Karpas-422 (cell line): ENCODE data around the gene CFDP1. TPM values are rescaled to one million over a fixed set of nuclear protein-coding genes. Genes with fewer than 3 reads are reported as not detected.
A peak's percentile ranks its signal among the peaks of the same experiment; 100 is the strongest.

Source experiments
- DNase-seq: peaks from one replicate; pipeline ENCODE4 v3.0.0-alpha.2; 2015
- H2AFZ ChIP-seq: fragments of 200-600 bp; sonication (generic); 2 replicates; pipeline ENCODE4 v1.6.1; 2014; ENCODE audit warnings: antibody characterized with exemption, low read length, mixed read lengths
- H3K27ac ChIP-seq: fragments of 200-600 bp; sonication (generic); 2 replicates; pipeline ENCODE4 v1.5.1; 2014; ENCODE audit warnings: mild to moderate bottlenecking, low read length, moderate library complexity
- H3K27me3 ChIP-seq: fragments of 200-600 bp; sonication (generic); 2 replicates; pipeline ENCODE4 v1.6.1; 2014; ENCODE audit warnings: low read length, mixed read lengths
- H3K36me3 ChIP-seq: fragments of 200-600 bp; sonication (generic); 2 replicates; pipeline ENCODE4 v1.6.1; 2014; ENCODE audit warnings: low read length, mixed read lengths; ENCODE audit not compliant: insufficient read depth
- H3K4me1 ChIP-seq: fragments of 200-600 bp; sonication (generic); 2 replicates; pipeline ENCODE4 v1.6.1; 2014; ENCODE audit warnings: mild to moderate bottlenecking, low read length, mixed read lengths
- H3K4me2 ChIP-seq: fragments of 200-600 bp; sonication (generic); 2 replicates; pipeline ENCODE4 v1.6.1; 2014; ENCODE audit warnings: low read length, low read depth, mild to moderate bottlenecking; ENCODE audit not compliant: poor library complexity, severe bottlenecking
- H3K4me3 ChIP-seq: fragments of 200-600 bp; sonication (generic); 2 replicates; pipeline ENCODE4 v1.5.1; 2014; ENCODE audit warnings: mild to moderate bottlenecking, antibody characterized with exemption, low read length, mixed read lengths
- H3K79me2 ChIP-seq: fragments of 200-600 bp; sonication (generic); 2 replicates; pipeline ENCODE4 v1.6.1; 2014; ENCODE audit warnings: mild to moderate bottlenecking, low read length, mixed read lengths
- H3K9ac ChIP-seq: fragments of 200-600 bp; sonication (generic); 2 replicates; pipeline ENCODE4 v1.6.0; 2014; ENCODE audit warnings: low read length
- H3K9me2 ChIP-seq: fragments of 200-600 bp; sonication (generic), shearing (Covaris generic); replicated peaks from 2 replicates; pipeline ENCODE4 v1.6.0; 2014; ENCODE audit warnings: mild to moderate bottlenecking, low read length, moderate library complexity; ENCODE audit not compliant: insufficient read depth
- H3K9me3 ChIP-seq: fragments of 300-700, 200-600 bp; sonication (generic); 2 replicates; pipeline ENCODE4 v1.6.1; 2014; ENCODE audit warnings: low read length, mixed read lengths
- H4K20me1 ChIP-seq: fragments of 200-600 bp; sonication (generic); 2 replicates; pipeline ENCODE4 v1.6.1; 2014; ENCODE audit warnings: mild to moderate bottlenecking, antibody characterized with exemption, low read length, low read depth; ENCODE audit not compliant: insufficient read depth
- total RNA-seq: library from RNA; depleted of rRNA; stranded (reverse); fragments of >200 nt; shearing (Covaris generic); gene quantifications from 2 replicates; pipeline ENCODE4 v1.2.3, GENCODE V29; 2014; ENCODE audit warnings: low replicate concordance

Gene CFDP1
- total RNA-seq, 1 experiment from 2014 or later, result 33.5 TPM

- Histone ChIP-seq H3K27me3 (no peaks in the 10 kb centered on the region), H3K9ac (no peak overlapping the region), H3K27ac (no peak overlapping the region), H3K9me2 (no peaks in the 10 kb centered on the region), H3K4me1 (peaks cover 41% of the 10 kb centered on the region), H2AFZ (no peak overlapping the region), H4K20me1 (no peaks in the 10 kb centered on the region), H3K4me3 (no peak overlapping the region), H3K9me3 (no peaks in the 10 kb centered on the region), H3K4me2 (no peak overlapping the region), H3K36me3 (peaks cover 5% of the 10 kb centered on the region; the same call in 1 of the 2 replicates), H3K79me2 (no peaks in the 10 kb centered on the region)
- DNase-seq, result no peak
Observed at GRCh38 chr16:75293173-75293572, 140.1 kb downstream of the CFDP1 start.

DNA sequence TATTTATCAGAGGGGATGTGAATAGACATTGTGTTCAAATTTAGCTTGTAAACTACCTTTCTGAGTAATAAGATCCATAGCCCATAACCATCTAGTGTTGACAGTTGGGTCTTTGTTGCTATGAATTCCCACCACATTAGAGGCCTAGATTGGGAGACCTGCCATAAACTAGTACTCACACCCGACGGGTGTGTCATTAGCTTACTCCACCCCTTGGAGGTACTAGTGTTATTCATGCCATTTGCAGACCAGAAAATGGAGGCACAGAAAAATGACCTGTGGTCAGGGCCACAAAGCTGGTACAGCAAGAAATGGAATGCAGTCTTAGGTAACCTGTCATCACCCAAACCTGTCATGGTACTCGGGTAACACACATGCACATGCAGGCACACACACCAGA, 140.6 kb downstream of the CFDP1 start:
- no peaks in the 10 kb centered on the region for H3K79me2 ChIP-seq
- H3K9me3 ChIP-seq, result no peaks in the 10 kb centered on the region
- no peak for DNase-seq
- no peaks in the 10 kb centered on the region for H3K9me2 ChIP-seq
- H2AFZ ChIP-seq, result no peak overlapping the region
- H3K4me2 ChIP-seq, result no peak overlapping the region
- no peaks in the 10 kb centered on the region for H3K27me3 ChIP-seq
- no peak overlapping the region for H3K4me3 ChIP-seq
- H3K27ac ChIP-seq, result no peak overlapping the region
- no peak overlapping the region for H3K9ac ChIP-seq
- peaks cover 5% of the 10 kb centered on the region; the same call in 1 of the 2 replicates for H3K36me3 ChIP-seq
- no peaks in the 10 kb centered on the region for H4K20me1 ChIP-seq
- H3K4me1 ChIP-seq, result peaks cover 41% of the 10 kb centered on the region

GRCh38 chr16:75289189-75289588, 144.1 kb downstream of the CFDP1 start:
- H3K4me2 ChIP-seq, result no peak overlapping the region
- H3K36me3 ChIP-seq, result peaks cover 5% of the 10 kb centered on the region; the same call in 1 of the 2 replicates

DNA sequence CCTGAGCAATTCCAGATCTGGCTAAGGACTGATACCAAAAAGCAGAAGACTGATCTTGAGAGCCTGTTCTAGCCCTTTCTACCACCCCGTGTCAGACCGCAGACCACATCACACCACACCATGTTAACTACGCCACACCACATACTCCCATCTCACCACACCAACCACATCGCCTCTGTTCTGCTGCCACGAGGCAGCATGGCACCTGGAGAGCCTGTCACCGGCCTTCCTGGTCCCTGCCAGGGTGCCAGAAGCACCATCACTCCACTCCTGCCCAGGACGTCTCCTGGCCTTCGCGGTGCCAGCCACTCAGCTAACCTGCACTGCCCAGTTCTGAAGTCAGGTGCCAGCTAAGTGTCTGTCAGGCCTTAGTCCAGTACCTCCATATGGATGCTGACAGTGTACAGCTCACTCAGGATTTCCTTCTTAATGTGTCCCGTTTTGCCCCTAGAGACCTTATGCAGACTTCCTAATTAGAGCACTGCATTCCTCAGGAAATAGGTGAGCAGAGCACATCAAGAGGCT, 144.6 kb downstream of the CFDP1 start:
- H3K4me1 ChIP-seq, result peaks cover 48% of the 10 kb centered on the region
- H3K4me2 ChIP-seq, result no peak overlapping the region
- no peaks in the 10 kb centered on the region for H3K9me2 ChIP-seq
- no peaks in the 10 kb centered on the region for H3K79me2 ChIP-seq
- H4K20me1 ChIP-seq, result no peaks in the 10 kb centered on the region
- DNase-seq, result no peak
- H3K27me3 ChIP-seq, result no peaks in the 10 kb centered on the region
- H3K4me3 ChIP-seq, result no peak overlapping the region
- H3K9ac ChIP-seq, result no peak overlapping the region
- H3K36me3 ChIP-seq, result peaks cover 5% of the 10 kb centered on the region; the same call in 1 of the 2 replicates
- no peaks in the 10 kb centered on the region for H3K9me3 ChIP-seq
- no peak overlapping the region for H2AFZ ChIP-seq
- H3K27ac ChIP-seq, result no peak overlapping the region

More at GRCh38 chr16:75289189-75289588, 144.1 kb downstream of the CFDP1 start:
- Histone ChIP-seq H3K79me2 (no peaks in the 10 kb centered on the region), H3K9me3 (no peaks in the 10 kb centered on the region), H2AFZ (no peak overlapping the region), H4K20me1 (no peaks in the 10 kb centered on the region), H3K9ac (no peak overlapping the region), H3K27ac (no peak overlapping the region), H3K27me3 (no peaks in the 10 kb centered on the region), H3K4me3 (no peak overlapping the region), H3K4me1 (peaks cover 48% of the 10 kb centered on the region), H3K9me2 (no peaks in the 10 kb centered on the region)
- no peak for DNase-seq

DNA sequence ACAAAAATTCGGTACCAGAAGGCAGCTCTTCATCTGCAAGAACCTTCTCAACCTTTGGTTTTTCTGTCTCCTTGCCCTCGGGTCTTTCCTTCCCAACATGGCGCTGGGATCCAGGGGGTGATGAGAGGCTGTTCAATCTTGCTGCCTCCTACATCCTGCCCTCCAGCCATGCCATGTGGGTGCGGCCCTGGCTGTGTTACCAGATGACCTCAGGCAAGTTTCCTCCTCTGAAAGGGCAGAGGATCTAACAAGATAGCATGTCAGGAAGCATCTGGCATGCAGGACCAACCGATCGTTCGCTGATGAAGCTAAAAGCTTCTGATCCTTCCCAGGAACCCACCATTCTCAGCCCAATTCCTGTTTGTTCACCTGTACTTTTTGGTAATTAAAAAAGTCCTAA, 145.1 kb downstream of the CFDP1 start:
- Histone ChIP-seq H2AFZ (no peak overlapping the region), H3K27me3 (no peaks in the 10 kb centered on the region), H3K9ac (no peak overlapping the region), H3K4me3 (no peak overlapping the region), H3K9me2 (no peaks in the 10 kb centered on the region), H3K4me2 (no peak overlapping the region), H3K79me2 (no peaks in the 10 kb centered on the region), H3K9me3 (no peaks in the 10 kb centered on the region), H3K27ac (no peak overlapping the region), H3K36me3 (peaks cover 2% of the 10 kb centered on the region; the same call in 1 of the 2 replicates), H3K4me1 (peaks cover 48% of the 10 kb centered on the region), H4K20me1 (no peaks in the 10 kb centered on the region)
- no peak for DNase-seq

DNA sequence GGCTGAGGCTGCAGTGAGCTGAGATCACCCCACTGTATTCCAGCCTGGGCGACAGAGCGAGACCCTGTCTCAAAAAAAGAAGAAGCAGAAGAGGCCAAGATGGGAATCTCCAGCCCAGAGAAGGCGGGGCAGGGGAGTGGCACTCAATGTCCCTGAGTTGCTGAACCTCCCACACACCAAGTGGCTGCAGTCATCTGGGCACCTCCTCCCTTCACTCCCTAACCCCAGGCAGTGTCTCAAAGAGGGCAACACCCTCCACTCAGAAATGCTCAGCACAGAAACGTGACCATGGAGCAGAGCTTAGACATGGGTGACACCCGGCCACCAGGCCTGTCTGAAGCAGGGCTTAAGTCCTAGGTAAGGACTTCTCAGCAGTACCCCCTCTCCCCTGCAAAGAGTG, 145.6 kb downstream of the CFDP1 start:
- H3K9ac ChIP-seq, result no peak overlapping the region

DNA sequence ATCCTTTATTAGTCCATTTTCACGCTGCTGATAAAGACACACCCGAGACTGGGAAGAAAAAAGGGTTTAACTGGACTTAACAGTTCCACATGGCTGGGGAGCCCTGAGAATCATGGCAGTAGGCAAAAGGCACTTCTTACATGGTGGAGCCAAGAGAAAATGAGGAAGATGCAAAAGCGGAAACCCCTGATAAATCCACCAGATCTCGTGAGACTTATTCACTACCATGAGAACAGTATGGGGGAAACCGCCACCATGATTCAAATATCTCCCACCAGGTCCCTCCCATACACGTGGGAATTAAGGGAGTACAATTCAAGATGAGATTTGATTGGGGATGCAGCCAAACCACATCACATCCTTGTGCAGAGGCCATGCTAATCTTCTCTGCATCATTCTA, 146.9 kb downstream of the CFDP1 start:
- peak; percentile 54 for DNase-seq
- Histone ChIP-seq H3K4me3 (no peak overlapping the region), H3K4me1 (peaks cover 38% of the 10 kb centered on the region), H4K20me1 (no peaks in the 10 kb centered on the region), H3K9ac (no peak overlapping the region), H3K9me3 (no peaks in the 10 kb centered on the region), H3K79me2 (no peaks in the 10 kb centered on the region), H3K27me3 (no peaks in the 10 kb centered on the region), H2AFZ (no peak overlapping the region), H3K36me3 (no peaks in the 10 kb centered on the region; the same call in 1 of the 2 replicates), H3K9me2 (no peaks in the 10 kb centered on the region), H3K27ac (peak overlapping the region; percentile 14; the same call in 1 of the 2 replicates), H3K4me2 (no peak overlapping the region)

More for the DNA sequence above, 145.6 kb downstream of the CFDP1 start:
- H3K4me2 ChIP-seq, result no peak overlapping the region
- no peak overlapping the region for H3K4me3 ChIP-seq
- no peaks in the 10 kb centered on the region; the same call in none of the 2 replicates for H3K36me3 ChIP-seq
- H3K4me1 ChIP-seq, result peaks cover 46% of the 10 kb centered on the region
- no peaks in the 10 kb centered on the region for H4K20me1 ChIP-seq
- H3K9me2 ChIP-seq, result no peaks in the 10 kb centered on the region
- H2AFZ ChIP-seq, result no peak overlapping the region
- no peaks in the 10 kb centered on the region for H3K79me2 ChIP-seq
- H3K27ac ChIP-seq, result no peak overlapping the region
- H3K9me3 ChIP-seq, result no peaks in the 10 kb centered on the region
- DNase-seq, result no peak
- H3K27me3 ChIP-seq, result no peaks in the 10 kb centered on the region

- H3K79me2 ChIP-seq, result no peaks in the 10 kb centered on the region
- no peak overlapping the region for H2AFZ ChIP-seq
- no peak overlapping the region for H3K9ac ChIP-seq
- H3K36me3 ChIP-seq, result no peaks in the 10 kb centered on the region; the same call in 1 of the 2 replicates
- no peak overlapping the region for H3K4me3 ChIP-seq
- H3K27me3 ChIP-seq, result no peaks in the 10 kb centered on the region
- no peak overlapping the region for H3K27ac ChIP-seq
- H4K20me1 ChIP-seq, result no peaks in the 10 kb centered on the region
- DNase-seq, result no peak
- H3K9me2 ChIP-seq, result no peaks in the 10 kb centered on the region
- peaks cover 30% of the 10 kb centered on the region for H3K4me1 ChIP-seq
- H3K9me3 ChIP-seq, result no peaks in the 10 kb centered on the region
- no peak overlapping the region for H3K4me2 ChIP-seq
Observed at GRCh38 chr16:75282466-75283281, 150.6 kb downstream of the CFDP1 start.
